K562 (cell line): Measurements from ENCODE around the gene COG6. TPM values are rescaled to one million over a fixed set of nuclear protein-coding genes. Genes with fewer than 3 reads are reported as not detected.

Experiments used
- ATAC-seq: fragments of 200-7000 bp; cut with Tn5 transposase; 3 replicates; pipeline ENCODE4 v1.9.1; 2020; ENCODE audit warnings: moderate library complexity
- BruUV-seq: library from RNA; stranded (reverse); fragments of 400-500 nt; replicated peaks from 2 replicates; lab custom pipeline; 2021; lab: Mats Ljungman, UMichigan
- CTCF ChIA-PET: fragments of 300-600 bp; formaldehyde crosslinking; extraction: SDS; loops from one replicate; lab custom pipeline; 2021; ENCODE audit warnings: low intra/inter-chr PET ratio; lab: Yijun Ruan, JAX
- POLR2A ChIA-PET: fragments of 300-600, 350-650 bp; sonication (Branson Sonifier 250); formaldehyde crosslinking; extraction: SDS; loops from one replicate; lab custom pipeline; 2021; ENCODE audit warnings: antibody characterized with exemption, inconsistent platforms; lab: Yijun Ruan, JAX
- DNase-seq, 4 experiments: peaks; one replicate each; pipeline versions ENCODE4 v3.0.0 to v3.0.0-alpha.2; 2011 to 2018; ENCODE audit warnings: low spot score in 3 of 4, mixed read lengths in 3 of 4; ENCODE audit errors: extremely low read depth in 1 of 4
- FAIRE-seq: peaks from 2 replicates; lab custom pipeline; 2011; peaks lifted over from hg19 to GRCh38; lab: Jason Lieb, UNC
- H2AFZ ChIP-seq: 2 replicates; pipeline ENCODE4 v1.6.0; 2011; ENCODE audit warnings: low read depth, low read length, control low read depth, inconsistent platforms
- H3K27ac ChIP-seq: fragments of 200-600 bp; 3 replicates; pipeline ENCODE4 v1.8.0; 2011; ENCODE audit warnings: low read depth, mild to moderate bottlenecking, control low read depth, inconsistent platforms, low read length, moderate library complexity, mixed read lengths; ENCODE audit errors: extremely low read depth
- H3K27me3 ChIP-seq, 2 experiments: fragments of 300-600 bp in 1 of 2; 2 replicates in 1 of 2; 3 replicates in 1 of 2; pipeline versions ENCODE4 v1.6.0 to v1.8.0; 2011; ENCODE audit warnings: inconsistent platforms in 2 of 2, low read length in 2 of 2, mild to moderate bottlenecking in 1 of 2, mixed read lengths in 1 of 2, moderate library complexity in 1 of 2; ENCODE audit not compliant: control insufficient read depth in 2 of 2, insufficient read depth in 2 of 2
- H3K36me3 ChIP-seq: fragments of 300-600 bp; 3 replicates; pipeline ENCODE4 v1.8.0; 2011; ENCODE audit warnings: mild to moderate bottlenecking, low read length, inconsistent platforms; ENCODE audit not compliant: control insufficient read depth, insufficient read depth
- H3K4me1 ChIP-seq, 2 experiments: fragments of 200-600 bp in 1 of 2; replicated peaks in 1 of 2; 2 replicates in 1 of 2; 3 replicates in 1 of 2; pipeline versions ENCODE4 v1.5.1 to v1.8.0; 2011; ENCODE audit warnings: inconsistent platforms in 2 of 2, low read length in 2 of 2, mild to moderate bottlenecking in 1 of 2, mixed read lengths in 1 of 2, moderate library complexity in 1 of 2; ENCODE audit not compliant: control insufficient read depth in 2 of 2, insufficient read depth in 2 of 2
- H3K4me2 ChIP-seq: 2 replicates; pipeline ENCODE4 v1.6.1; 2011; ENCODE audit warnings: low read length, control low read depth, inconsistent platforms, mixed read lengths; ENCODE audit not compliant: insufficient read depth
- H3K4me3 ChIP-seq: fragments of 200-600 bp; sonication (generic), shearing (Covaris generic); 2 replicates; pipeline ENCODE4 v1.5.1; 2016; ENCODE audit warnings: control low read depth, inconsistent platforms
- H3K79me2 ChIP-seq: fragments of 200-600 bp; 3 replicates; pipeline ENCODE4 v1.8.0; 2011; ENCODE audit warnings: low read length, inconsistent platforms; ENCODE audit not compliant: control insufficient read depth, insufficient read depth
- H3K9ac ChIP-seq, 2 experiments: 2 replicates each; pipeline versions ENCODE4 v1.6.0 to v1.6.1; 2011; ENCODE audit warnings: low read depth in 2 of 2, low read length in 2 of 2, control low read depth in 1 of 2, inconsistent platforms in 1 of 2, mild to moderate bottlenecking in 1 of 2, mixed read lengths in 1 of 2; ENCODE audit not compliant: insufficient read depth in 1 of 2
- H3K9me1 ChIP-seq: one replicate; pipeline ENCODE4 v1.6.0; 2011; ENCODE audit warnings: inconsistent platforms, mild to moderate bottlenecking, low read length, moderate library complexity; ENCODE audit not compliant: control insufficient read depth, insufficient read depth
- H3K9me3 ChIP-seq: replicated peaks from 2 replicates; pipeline ENCODE4 v1.5.1; 2011; ENCODE audit warnings: low read depth, low read length, inconsistent platforms; ENCODE audit not compliant: control insufficient read depth, insufficient read depth
- H4K20me1 ChIP-seq: replicated peaks from 2 replicates; pipeline ENCODE4 v1.6.1; 2011; ENCODE audit warnings: low read length, inconsistent platforms, mixed read lengths; ENCODE audit not compliant: control insufficient read depth, insufficient read depth
- CCNT2 ChIP-seq: IDR thresholded peaks from 2 replicates; pipeline ENCODE4 v1.6.1; 2011; ENCODE audit warnings: borderline replicate concordance, low read depth, mild to moderate bottlenecking, moderate library complexity, mixed read lengths, low read length; ENCODE audit not compliant: insufficient read length; ENCODE audit errors: extremely low read depth
- CREBBP ChIP-seq: IDR thresholded peaks from one replicate; pipeline ENCODE4 v1.6.1; 2012; ENCODE audit warnings: low read depth, mild to moderate bottlenecking, control low read depth, inconsistent platforms, low read length
- GABPB2 ChIP-seq: fragments of 250-450 bp; sonication (Bioruptor Pico); conservative IDR thresholded peaks from 2 replicates; pipeline ENCODE4 v1.5.1; 2021; ENCODE audit warnings: mild to moderate bottlenecking
- RFX1 ChIP-seq: fragments of 450-650 bp; IDR thresholded peaks from 2 replicates; pipeline ENCODE4 v1.6.1; 2016; ENCODE audit warnings: mild to moderate bottlenecking, moderate library complexity
- SMARCE1 ChIP-seq: fragments of 450-650 bp; IDR thresholded peaks from 2 replicates; pipeline ENCODE4 v1.7.1; 2016; ENCODE audit warnings: mild to moderate bottlenecking
- ZBTB7A ChIP-seq: IDR thresholded peaks from 2 replicates; pipeline ENCODE4 v1.6.1; 2011; ENCODE audit warnings: low read depth, mild to moderate bottlenecking, low read length, moderate library complexity, borderline replicate concordance; ENCODE audit not compliant: control insufficient read depth
- ZKSCAN1 ChIP-seq: fragments of 150-350 bp; IDR thresholded peaks from 2 replicates; pipeline ENCODE4 v1.6.1; 2016; ENCODE audit warnings: low read depth, low read length
- ZNF253 ChIP-seq: fragments of 250-450 bp; sonication (Bioruptor Pico); conservative IDR thresholded peaks from 2 replicates; pipeline ENCODE4 v1.6.1; 2021; ENCODE audit warnings: mild to moderate bottlenecking
- WGBS: fragments of 100-300 bp; shearing (Covaris generic); methylation state at CpG from one replicate; pipeline ENCODE4 v1.1.6; 2016; ENCODE audit warnings: low coverage, mixed read lengths; ENCODE audit not compliant: insufficient coverage; ENCODE audit errors: missing lambda C conversion rate; 5-methylcytosine and 5-hydroxymethylcytosine counted together
- in situ Hi-C: fragments of 300-500 bp; cut with MboI; formaldehyde crosslinking; loops from 4 replicates; pipeline ENCODE4 v1.15.0; 2018; ENCODE audit warnings: inconsistent platforms, mixed read lengths
- intact Hi-C: fragments of 100-400 bp; cut with micrococcal nuclease; formaldehyde crosslinking; loops from 2 replicates; pipeline ENCODE4 v1.14.2; 2022
- polyA plus RNA-seq, 8 experiments: library from polyadenylated mRNA; depleted of rRNA in 4 of 8; stranded (reverse) in 5 of 8; unstranded in 3 of 8; fragments of >200 nt; fragmentation: Nextera tagmentation in 2 of 8; fragmentation: Illumina TruSeq in 1 of 8; extraction: Ambion mirVana in 2 of 8; extraction: Trizol in 1 of 8; gene quantifications; 2 replicates each; pipeline versions ENCODE4 v1.2.1 to v1.2.3, GENCODE V29; 2011 to 2014; ENCODE audit warnings: inconsistent platforms in 1 of 8, missing spikeins in 1 of 8
- total RNA-seq, 7 experiments: library from RNA; depleted of rRNA in 6 of 7; stranded (reverse); fragments of >200 nt in 6 of 7; fragmentation: Illumina TruSeq in 2 of 7; extraction: Trizol in 2 of 7; gene quantifications; 2 replicates each; pipeline versions ENCODE4 v1.2.1 to v1.2.3, GENCODE V29; 2011 to 2021; ENCODE audit warnings: low replicate concordance in 1 of 7
- TF ChIP-seq, protein P1 (sequence below): fragments of 450-650 bp; formaldehyde crosslinking; conservative IDR thresholded peaks from 2 replicates; pipeline ENCODE4 v1.4.0; 2022; ENCODE audit warnings: mild to moderate bottlenecking, missing genetic modification characterization

The COG6 gene
- total and polyA plus RNA-seq, 9 of the 15 experiments (the other 6 are each of a cell fraction or from before 2014, with no cell fraction given) = 2.6 to 20.9 (median 9.6) TPM

DNA sequence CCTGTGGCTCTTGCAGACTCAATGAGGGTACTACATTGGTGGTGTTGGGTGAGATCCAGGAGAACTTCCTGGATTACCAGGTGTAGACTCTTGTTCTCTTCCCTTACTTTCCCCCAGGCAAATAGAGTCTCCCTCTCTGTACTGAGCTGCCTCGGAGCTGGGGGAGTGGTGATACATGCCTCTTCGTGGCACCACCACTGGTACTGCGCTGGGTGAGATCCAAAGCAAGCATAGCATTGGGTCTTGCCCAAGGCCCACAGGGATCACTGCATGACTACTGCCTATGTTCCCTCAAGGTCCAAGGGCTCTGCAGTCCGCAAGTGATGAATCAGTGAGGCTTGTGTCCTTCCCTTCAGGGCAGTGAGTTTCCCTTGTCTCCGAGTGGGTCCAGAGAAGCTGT is 81.6 kb downstream of the COG6 start:
- H3K36me3 ChIP-seq = no peaks in the 10 kb centered on the region
- no peak for DNase-seq
- no peaks in the 10 kb centered on the region for H3K9me3 ChIP-seq
- no peak for ATAC-seq
- no peaks in the 10 kb centered on the region for H3K9me1 ChIP-seq
- 82% methylated on average over 5 of the region's 5 CpGs for WGBS
- CTCF ChIA-PET = no interaction called here
- no peak overlapping the region for H3K27ac ChIP-seq
- no peak overlapping the region for H2AFZ ChIP-seq
- H3K9ac ChIP-seq = no peak overlapping the region
- H3K27me3 ChIP-seq = no peaks in the 10 kb centered on the region
- no peak overlapping the region for H3K4me2 ChIP-seq
- no peak for FAIRE-seq
- H4K20me1 ChIP-seq = no peaks in the 10 kb centered on the region
- no peaks in the 10 kb centered on the region for H3K79me2 ChIP-seq
- H3K4me1 ChIP-seq = no peaks in the 10 kb centered on the region
- TF ChIP-seq CCNT2 = no peak
- TF ChIP-seq ZKSCAN1 = no peak
- no peak for TF ChIP-seq ZBTB7A
- TF ChIP-seq GABPB2 (CRISPR knock-in tag) = no peak
- no peak for TF ChIP-seq SMARCE1
- TF ChIP-seq ZNF253 (CRISPR knock-in tag) = no peak
- BruUV-seq = no TSS peak
- no peak overlapping the region for H3K4me3 ChIP-seq
- in situ Hi-C loops (no loop called here), intact Hi-C loops (no loop called here)
- POLR2A ChIA-PET = no interaction called here

DNA sequence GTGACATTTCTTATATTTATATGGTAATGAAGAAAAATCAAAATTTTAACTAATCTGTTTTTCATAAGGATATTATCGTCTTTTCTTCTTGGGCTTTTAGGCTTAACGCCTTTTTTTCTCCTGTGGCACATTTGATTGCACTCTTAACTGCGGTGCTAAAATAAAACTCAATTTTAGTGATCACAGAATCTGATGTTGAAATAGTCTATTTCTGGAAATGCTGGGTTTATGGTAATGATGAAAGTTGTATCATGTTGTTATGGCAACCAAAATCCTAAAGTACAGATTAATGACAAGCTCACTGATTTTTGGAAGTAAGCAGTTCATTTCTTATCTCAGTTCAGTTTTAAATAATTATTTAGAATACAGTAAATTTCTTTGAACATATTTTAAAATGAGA is 85.3 kb downstream of the COG6 start:
- H3K9ac ChIP-seq = no peak overlapping the region
- TF ChIP-seq, protein P1, sequence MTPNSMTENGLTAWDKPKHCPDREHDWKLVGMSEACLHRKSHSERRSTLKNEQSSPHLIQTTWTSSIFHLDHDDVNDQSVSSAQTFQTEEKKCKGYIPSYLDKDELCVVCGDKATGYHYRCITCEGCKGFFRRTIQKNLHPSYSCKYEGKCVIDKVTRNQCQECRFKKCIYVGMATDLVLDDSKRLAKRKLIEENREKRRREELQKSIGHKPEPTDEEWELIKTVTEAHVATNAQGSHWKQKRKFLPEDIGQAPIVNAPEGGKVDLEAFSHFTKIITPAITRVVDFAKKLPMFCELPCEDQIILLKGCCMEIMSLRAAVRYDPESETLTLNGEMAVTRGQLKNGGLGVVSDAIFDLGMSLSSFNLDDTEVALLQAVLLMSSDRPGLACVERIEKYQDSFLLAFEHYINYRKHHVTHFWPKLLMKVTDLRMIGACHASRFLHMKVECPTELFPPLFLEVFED (CRISPR knock-in tag) = no peak
- TF ChIP-seq CREBBP (no peak), RFX1 (peak; percentile 48; the same call in 1 of the 2 replicates)
- ChIA-PET CTCF (no interaction called here), POLR2A (no interaction called here)
- no peaks in the 10 kb centered on the region for H3K9me1 ChIP-seq
- FAIRE-seq (no peak), DNase-seq (no peak), ATAC-seq (no peak)
- BruUV-seq = no TSS peak
- H3K4me3 ChIP-seq = no peak overlapping the region
- no peaks in the 10 kb centered on the region for H3K4me1 ChIP-seq
- H3K36me3 ChIP-seq = no peaks in the 10 kb centered on the region
- H3K4me2 ChIP-seq = no peak overlapping the region
- H3K79me2 ChIP-seq = no peaks in the 10 kb centered on the region
- in situ Hi-C loops (no loop called here), intact Hi-C loops (no loop called here)
- no peak overlapping the region for H2AFZ ChIP-seq
- H3K27me3 ChIP-seq = no peaks in the 10 kb centered on the region
- no peaks in the 10 kb centered on the region for H3K9me3 ChIP-seq
- 85% methylated on average over 3 of the region's 3 CpGs for WGBS
- no peak overlapping the region for H3K27ac ChIP-seq
- H4K20me1 ChIP-seq = no peaks in the 10 kb centered on the region
